IMR-90 (cell line): Measurements from ENCODE around the gene COPZ2. TPM values are rescaled to one million over a fixed set of nuclear protein-coding genes. Genes with fewer than 3 reads are reported as not detected.

ENCODE experiments used
- ATAC-seq: fragments of 200-7000 bp; cut with Tn5 transposase; 2 replicates; pipeline ENCODE4 v1.9.1; 2020; ENCODE audit warnings: low read depth, mild to moderate bottlenecking, moderate library complexity
- BruUV-seq: library from RNA; stranded (reverse); fragments of 400-500 nt; replicated peaks from 2 replicates; lab custom pipeline; 2021; lab: Mats Ljungman, UMichigan
- CTCF ChIA-PET: fragments of 300-600 bp; formaldehyde crosslinking; extraction: SDS; loops from one replicate; lab custom pipeline; 2021; ENCODE audit warnings: antibody characterized with exemption; lab: Yijun Ruan, JAX
- POLR2A ChIA-PET: fragments of 300-600 bp; sonication (Branson Sonifier 250); formaldehyde crosslinking; loops from one replicate; lab custom pipeline; 2022; ENCODE audit warnings: antibody characterized with exemption; ENCODE audit not compliant: unreplicated experiment; lab: Charles Lee
- DNase-seq: peaks from one replicate; pipeline ENCODE4 v3.0.0; 2013
- H2AFZ ChIP-seq: replicated peaks from 2 replicates; pipeline ENCODE3; 2013; ENCODE audit warnings: low read length, mild to moderate bottlenecking; ENCODE audit not compliant: poor library complexity
- H2AK5ac ChIP-seq: 2 replicates; pipeline ENCODE4 v1.6.1; 2013; ENCODE audit warnings: low read depth, low read length, inconsistent platforms
- H2AK9ac ChIP-seq: replicated peaks from 2 replicates; pipeline ENCODE3; 2013; ENCODE audit warnings: mild to moderate bottlenecking, low read depth, low read length, moderate library complexity; ENCODE audit not compliant: poor library complexity
- H2BK120ac ChIP-seq: 2 replicates; pipeline ENCODE4 v1.6.1; 2013; ENCODE audit warnings: low read depth, low read length, inconsistent platforms
- H2BK15ac ChIP-seq: 3 replicates; pipeline ENCODE4 v1.6.1; 2013; ENCODE audit warnings: low read depth, low read length, inconsistent platforms
- H2BK20ac ChIP-seq: 2 replicates; pipeline ENCODE4 v1.6.1; 2013; ENCODE audit warnings: low read depth, mild to moderate bottlenecking, inconsistent platforms, low read length, moderate library complexity
- H2BK5ac ChIP-seq: 2 replicates; pipeline ENCODE4 v1.6.1; 2013; ENCODE audit warnings: mild to moderate bottlenecking, low read depth, low read length, inconsistent platforms; ENCODE audit not compliant: poor library complexity, severe bottlenecking
- H3K14ac ChIP-seq: replicated peaks from 2 replicates; pipeline ENCODE4 v1.6.1; 2013; ENCODE audit warnings: low read depth, low read length, inconsistent platforms
- H3K18ac ChIP-seq: 2 replicates; pipeline ENCODE4 v1.6.1; 2013; ENCODE audit warnings: low read depth, low read length, control low read depth
- H3K23ac ChIP-seq: 2 replicates; pipeline ENCODE4 v1.6.1; 2013; ENCODE audit warnings: low read depth, low read length, inconsistent platforms
- H3K27ac ChIP-seq: 2 replicates; pipeline ENCODE4 v1.5.1; 2013; ENCODE audit warnings: mild to moderate bottlenecking, control low read depth, low read length; ENCODE audit not compliant: insufficient read depth
- H3K27me3 ChIP-seq: 2 replicates; pipeline ENCODE4 v1.6.1; 2013; ENCODE audit warnings: low read length; ENCODE audit not compliant: control insufficient read depth, insufficient read depth
- H3K36me3 ChIP-seq: 2 replicates; pipeline ENCODE4 v1.6.1; 2013; ENCODE audit warnings: low read length, mixed read lengths; ENCODE audit not compliant: control insufficient read depth, insufficient read depth
- H3K4ac ChIP-seq: 2 replicates; pipeline ENCODE4 v1.6.1; 2013; ENCODE audit warnings: low read depth, low read length, inconsistent platforms
- H3K4me1 ChIP-seq: 2 replicates; pipeline ENCODE4 v1.6.1; 2013; ENCODE audit warnings: low read length, mixed read lengths; ENCODE audit not compliant: control insufficient read depth, insufficient read depth
- H3K4me2 ChIP-seq: 2 replicates; pipeline ENCODE4 v1.6.1; 2013; ENCODE audit warnings: low read depth, mild to moderate bottlenecking, control low read depth, low read length, moderate library complexity
- H3K4me3 ChIP-seq: 2 replicates; pipeline ENCODE4 v1.5.1; 2013; ENCODE audit warnings: low read depth, mild to moderate bottlenecking, control low read depth, low read length, moderate library complexity; ENCODE audit not compliant: insufficient read depth
- H3K56ac ChIP-seq: 2 replicates; pipeline ENCODE4 v1.6.1; 2013; ENCODE audit warnings: low read length, inconsistent platforms; ENCODE audit not compliant: insufficient read depth; ENCODE audit errors: extremely low read depth
- H3K79me1 ChIP-seq, 2 experiments: 2 replicates each; pipeline ENCODE4 v1.6.1; 2013; ENCODE audit warnings: low read length in 2 of 2, inconsistent platforms in 1 of 2, low read depth in 1 of 2
- H3K9ac ChIP-seq: 2 replicates; pipeline ENCODE4 v1.6.1; 2013; ENCODE audit warnings: low read depth, low read length, control low read depth
- H3K9me1 ChIP-seq: 2 replicates; pipeline ENCODE4 v1.6.1; 2013; ENCODE audit warnings: low read length, inconsistent platforms; ENCODE audit not compliant: insufficient read depth
- H3K9me3 ChIP-seq: 2 replicates; pipeline ENCODE4 v1.6.1; 2013; ENCODE audit warnings: low read length; ENCODE audit not compliant: control insufficient read depth, insufficient read depth
- H4K20me1 ChIP-seq: 2 replicates; pipeline ENCODE4 v1.6.1; 2013; ENCODE audit warnings: low read length, inconsistent platforms; ENCODE audit not compliant: insufficient read depth
- H4K5ac ChIP-seq: 2 replicates; pipeline ENCODE4 v1.6.1; 2013; ENCODE audit warnings: mild to moderate bottlenecking, low read depth, low read length, control low read depth
- H4K8ac ChIP-seq, 2 experiments: 2 replicates each; pipeline ENCODE4 v1.6.1; 2013; ENCODE audit warnings: low read depth in 2 of 2, low read length in 2 of 2, control low read depth in 1 of 2, inconsistent platforms in 1 of 2
- H4K91ac ChIP-seq: 2 replicates; pipeline ENCODE4 v1.6.1; 2013; ENCODE audit warnings: low read depth, low read length, inconsistent platforms; ENCODE audit not compliant: insufficient read depth
- BHLHE40 ChIP-seq: fragments of 150-350 bp; IDR thresholded peaks from 2 replicates; pipeline ENCODE4 v1.6.1; 2016; ENCODE audit warnings: mild to moderate bottlenecking, low read depth, low read length
- CEBPB ChIP-seq: IDR thresholded peaks from 2 replicates; pipeline ENCODE4 v1.6.1; 2012; ENCODE audit warnings: low read depth, low read length, improper control_type of control experiment
- CHD1 ChIP-seq: IDR thresholded peaks from 2 replicates; pipeline ENCODE4 v1.6.1; 2012; ENCODE audit warnings: low read depth, low read length, improper control_type of control experiment
- FOS ChIP-seq: fragments of 150-350 bp; IDR thresholded peaks from 2 replicates; pipeline ENCODE4 v1.6.1; 2016; ENCODE audit warnings: low read depth, low read length
- MAZ ChIP-seq: IDR thresholded peaks from 2 replicates; pipeline ENCODE4 v1.6.1; 2012; ENCODE audit warnings: low read depth, mild to moderate bottlenecking, low read length, improper control_type of control experiment, moderate library complexity, borderline replicate concordance
- MXI1 ChIP-seq: IDR thresholded peaks from 2 replicates; pipeline ENCODE4 v1.6.1; 2012; ENCODE audit warnings: low read depth, mild to moderate bottlenecking, low read length, moderate library complexity, borderline replicate concordance
- NFE2L2 ChIP-seq: fragments of 150-350 bp; IDR thresholded peaks from 2 replicates; pipeline ENCODE4 v1.6.1; 2016; ENCODE audit warnings: low read depth, mild to moderate bottlenecking, low read length
- POLR2A ChIP-seq: IDR thresholded peaks from 2 replicates; pipeline ENCODE4 v1.6.1; 2012; ENCODE audit warnings: mild to moderate bottlenecking, low read depth, low read length
- RAD21 ChIP-seq: IDR thresholded peaks from 2 replicates; pipeline ENCODE4 v1.6.1; 2012; ENCODE audit warnings: low read length, improper control_type of control experiment
- RCOR1 ChIP-seq: IDR thresholded peaks from 2 replicates; pipeline ENCODE4 v1.6.1; 2012; ENCODE audit warnings: mild to moderate bottlenecking, low read length, improper control_type of control experiment; ENCODE audit not compliant: insufficient replicate concordance
- RFX5 ChIP-seq: IDR thresholded peaks from 2 replicates; pipeline ENCODE4 v1.8.0; 2012; ENCODE audit warnings: low read depth, mild to moderate bottlenecking, low read length, moderate library complexity
- USF2 ChIP-seq: fragments of 150-350 bp; IDR thresholded peaks from 2 replicates; pipeline ENCODE4 v1.6.1; 2017; ENCODE audit warnings: mild to moderate bottlenecking, antibody characterized with exemption, low read length, low read depth
- WGBS, 2 experiments: methylation state at CpG; one replicate each; pipeline versions ENCODE4 v1.1.5 to v1.1.7; 2013; ENCODE audit warnings: missing lambda C conversion rate in 2 of 2; ENCODE audit not compliant: insufficient read length in 1 of 2; ENCODE audit errors: extremely low coverage in 2 of 2; 5-methylcytosine and 5-hydroxymethylcytosine counted together
- dilution Hi-C: fragments of 300-500 bp; cut with HindIII; formaldehyde crosslinking; loops from one replicate; pipeline ENCODE4 v1.14.3; 2018; ENCODE audit warnings: low sequenced_read_pairs; ENCODE audit not compliant: unreplicated experiment
- in situ Hi-C: fragments of 300-500 bp; cut with MboI; formaldehyde crosslinking; loops from 3 replicates; pipeline ENCODE4 v1.14.3; 2019; ENCODE audit warnings: low sequenced_read_pairs, inconsistent platforms, mixed read lengths
- intact Hi-C: fragments of 100-400 bp; cut with micrococcal nuclease; formaldehyde crosslinking; loops from 2 replicates; pipeline ENCODE4 v1.10.0; 2022
- polyA plus RNA-seq, 3 experiments: library from polyadenylated mRNA; depleted of rRNA; stranded (reverse); fragments of >200 nt; gene quantifications; 2 replicates each; pipeline ENCODE4 v1.2.3, GENCODE V29; 2012; ENCODE audit warnings: low replicate concordance in 1 of 3
- total RNA-seq: library from RNA; depleted of rRNA; stranded (reverse); fragments of >200 nt; gene quantifications from 2 replicates; pipeline ENCODE4 v1.2.3, GENCODE V29; 2012
- TF ChIP-seq, protein P1 (sequence below): fragments of 150-350 bp; IDR thresholded peaks from 2 replicates; pipeline ENCODE4 v1.6.1; 2016; ENCODE audit warnings: low read depth, mild to moderate bottlenecking, low read length, moderate library complexity, borderline replicate concordance

Gene COPZ2
- total and polyA plus RNA-seq, 2 of the 4 experiments (the other 2 are of a cell fraction) = 41.0 to 86.1 TPM

GRCh38 chr17:47997586-47997985 lies 40.0 kb downstream of the COPZ2 start:
- intact Hi-C loops = no loop called here

More at GRCh38 chr17:47997586-47997985, 40.0 kb downstream of the COPZ2 start:
- H2BK15ac ChIP-seq = no peak overlapping the region
- no peak overlapping the region for H4K5ac ChIP-seq
- POLR2A ChIA-PET = no interaction called here
- no peak for TF ChIP-seq NFE2L2
- TF ChIP-seq MAZ = no peak
- no peak for TF ChIP-seq RAD21
- TF ChIP-seq CHD1 = no peak
- no peak for TF ChIP-seq MXI1
- no peak for TF ChIP-seq RFX5
- TF ChIP-seq CEBPB = no peak
- no peak for TF ChIP-seq FOS
- TF ChIP-seq, protein P1, sequence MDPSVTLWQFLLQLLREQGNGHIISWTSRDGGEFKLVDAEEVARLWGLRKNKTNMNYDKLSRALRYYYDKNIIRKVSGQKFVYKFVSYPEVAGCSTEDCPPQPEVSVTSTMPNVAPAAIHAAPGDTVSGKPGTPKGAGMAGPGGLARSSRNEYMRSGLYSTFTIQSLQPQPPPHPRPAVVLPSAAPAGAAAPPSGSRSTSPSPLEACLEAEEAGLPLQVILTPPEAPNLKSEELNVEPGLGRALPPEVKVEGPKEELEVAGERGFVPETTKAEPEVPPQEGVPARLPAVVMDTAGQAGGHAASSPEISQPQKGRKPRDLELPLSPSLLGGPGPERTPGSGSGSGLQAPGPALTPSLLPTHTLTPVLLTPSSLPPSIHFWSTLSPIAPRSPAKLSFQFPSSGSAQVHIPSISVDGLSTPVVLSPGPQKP = no peak
- no peak for TF ChIP-seq USF2
- TF ChIP-seq RCOR1 = no peak
- TF ChIP-seq BHLHE40 = no peak
- TF ChIP-seq POLR2A = no peak
- no peak overlapping the region for H3K14ac ChIP-seq
- H3K79me1 ChIP-seq = no peaks in the 10 kb centered on the region
- no peaks in the 10 kb centered on the region for H3K36me3 ChIP-seq
- H4K20me1 ChIP-seq = no peaks in the 10 kb centered on the region
- no peak overlapping the region for H2BK120ac ChIP-seq
- H3K56ac ChIP-seq = no peak overlapping the region
- no peak overlapping the region for H3K4me2 ChIP-seq
- H3K18ac ChIP-seq = no peak overlapping the region
- H3K9me1 ChIP-seq = peaks cover 7% of the 10 kb centered on the region; the same call in 1 of the 2 replicates
- no peak overlapping the region for H4K8ac ChIP-seq
- no peak overlapping the region for H2AK5ac ChIP-seq
- no peak overlapping the region for H2AFZ ChIP-seq
- no peak overlapping the region for H3K9ac ChIP-seq
- CTCF ChIA-PET = interaction anchor here (0.7 kb wide), 1 partner anchor 51 kb away, joined by 7 read pairs; no protein-coding TSS in a partner anchor
- no peak overlapping the region for H2BK5ac ChIP-seq
- peaks cover 5% of the 10 kb centered on the region for H3K4me1 ChIP-seq
- no peak overlapping the region for H2AK9ac ChIP-seq
- no peak for ATAC-seq
- H3K27me3 ChIP-seq = peaks cover 6% of the 10 kb centered on the region; the same call in 1 of the 2 replicates
- no peak for DNase-seq
- H3K27ac ChIP-seq = no peak overlapping the region
- no peak overlapping the region for H3K4me3 ChIP-seq
- in situ Hi-C loops (no loop called here), dilution Hi-C loops (no loop called here)
- H3K23ac ChIP-seq = no peak overlapping the region
- H4K91ac ChIP-seq = no peak overlapping the region
- no peaks in the 10 kb centered on the region for H3K9me3 ChIP-seq
- no TSS peak for BruUV-seq
- H2BK20ac ChIP-seq = no peak overlapping the region
- no peak overlapping the region for H3K4ac ChIP-seq
- WGBS, 2 experiments = no CpG with 5 or more reads among the region's 7 CpGs
